HG03135 (cell line): Measurements from ENCODE around the gene MYL5.
A peak's percentile ranks its signal among the peaks of the same experiment; 100 is the strongest.
"Not testable (repeated sequence)": the region's sequence is repeated elsewhere in the genome, so short reads cannot be mapped to it uniquely, and the experiment has no call there.

ENCODE experiments used
- ATAC-seq: cut with Tn5 transposase; IDR thresholded peaks from one replicate; pipeline ENCODE4 v1.9.1; 2021; ENCODE audit warnings: mild to moderate bottlenecking, moderate library complexity; ENCODE audit not compliant: unreplicated experiment

MYL5 gene

GRCh38 chr4:656436-657337 lies 17.7 kb upstream of the MYL5 start:
- no peak for ATAC-seq

- ATAC-seq, result no peak
These were observed 17.0 kb upstream of the MYL5 start for GRCh38 chr4:657338-657833.

GRCh38 chr4:657834-658667 lies 16.3 kb upstream of the MYL5 start:
- ATAC-seq, result no peak

GRCh38 chr4:658681-659667 lies 15.4 kb upstream of the MYL5 start:
- ATAC-seq, result no peak

- ATAC-seq, result no peak
These were observed 14.5 kb upstream of the MYL5 start for GRCh38 chr4:659851-660250.

- no peak for ATAC-seq
These were observed 13.9 kb upstream of the MYL5 start for GRCh38 chr4:660401-660800.

- ATAC-seq, result no peak
These were observed 13.1 kb upstream of the MYL5 start for GRCh38 chr4:661231-661630.

- ATAC-seq, result no peak
These were observed 12.2 kb upstream of the MYL5 start for GRCh38 chr4:661881-662761.

GRCh38 chr4:663046-663437 lies 11.3 kb upstream of the MYL5 start:
- ATAC-seq, result no peak

- peak; percentile 50 for ATAC-seq
These were observed 10.6 kb upstream of the MYL5 start for GRCh38 chr4:663438-664428.

GRCh38 chr4:664713-665231 lies 9.6 kb upstream of the MYL5 start:
- no peak for ATAC-seq

GRCh38 chr4:665381-665750 lies 9.0 kb upstream of the MYL5 start:
- no peak for ATAC-seq

GRCh38 chr4:665751-666435 lies 8.4 kb upstream of the MYL5 start:
- ATAC-seq, result no peak

- no peak for ATAC-seq
These were observed 7.9 kb upstream of the MYL5 start for GRCh38 chr4:666436-666810.

- ATAC-seq, result no peak
These were observed 7.4 kb upstream of the MYL5 start for GRCh38 chr4:666822-667544.

GRCh38 chr4:667545-667925 lies 6.8 kb upstream of the MYL5 start:
- ATAC-seq, result no peak

GRCh38 chr4:668219-668618 lies 6.1 kb upstream of the MYL5 start:
- not testable (repeated sequence) for ATAC-seq
